Liver (tissue), 3 donors: ENCODE data around the gene MED31.

Source experiments
- ATF3 ChIP-seq: IDR thresholded peaks from 2 replicates; pipeline ENCODE4 v1.6.1; 2016; ENCODE audit warnings: antibody characterized with exemption
- CTCF ChIP-seq: fragments of 150-350 bp; IDR thresholded peaks from 2 replicates; pipeline ENCODE4 v1.5.1; 2017; ENCODE audit warnings: improper control_type of control experiment, low read depth, low read length; ENCODE audit not compliant: missing input control
- EGR1 ChIP-seq, 2 donors: IDR thresholded peaks; 2 replicates each; pipeline ENCODE4 v1.6.1; 2016 to 2018; ENCODE audit warnings: antibody characterized with exemption in 2 of 2, low read depth in 2 of 2
- FOXA1 ChIP-seq: IDR thresholded peaks from 2 replicates; pipeline ENCODE4 v1.6.1; 2016; ENCODE audit warnings: antibody characterized with exemption
- GABPA ChIP-seq, 2 donors: IDR thresholded peaks in 1 of 2; conservative IDR thresholded peaks in 1 of 2; 2 replicates each; pipeline ENCODE4 v1.6.1; 2016; ENCODE audit warnings: antibody characterized with exemption in 2 of 2, mild to moderate bottlenecking in 1 of 2, moderate library complexity in 1 of 2
- JUND ChIP-seq, 2 donors: IDR thresholded peaks; 2 replicates each; pipeline ENCODE4 v1.6.1; 2016; ENCODE audit warnings: antibody characterized with exemption in 2 of 2
- MAX ChIP-seq: IDR thresholded peaks from 2 replicates; pipeline ENCODE4 v1.6.1; 2016; ENCODE audit warnings: antibody characterized with exemption
- NR2F2 ChIP-seq: IDR thresholded peaks from 2 replicates; pipeline ENCODE4 v1.6.1; 2016; ENCODE audit warnings: antibody characterized with exemption
- RAD21 ChIP-seq, 2 donors: IDR thresholded peaks; 2 replicates each; pipeline ENCODE4 v1.6.1; 2016; ENCODE audit warnings: antibody characterized with exemption in 2 of 2, mild to moderate bottlenecking in 2 of 2
- RXRA ChIP-seq, 2 donors: IDR thresholded peaks; 2 replicates each; pipeline ENCODE4 v1.6.1; 2017 to 2018; ENCODE audit warnings: antibody characterized with exemption in 2 of 2, mild to moderate bottlenecking in 1 of 2
- SP1 ChIP-seq: IDR thresholded peaks from 2 replicates; pipeline ENCODE4 v1.6.1; 2018; ENCODE audit warnings: antibody characterized with exemption, mild to moderate bottlenecking
- TAF1 ChIP-seq: conservative IDR thresholded peaks from 2 replicates; pipeline ENCODE4 v1.6.1; 2016; ENCODE audit warnings: antibody characterized with exemption, mild to moderate bottlenecking
- YY1 ChIP-seq: IDR thresholded peaks from 2 replicates; pipeline ENCODE4 v1.6.1; 2016; ENCODE audit warnings: antibody characterized with exemption, mild to moderate bottlenecking
- TF ChIP-seq, protein P1 (sequence below): IDR thresholded peaks from 2 replicates; pipeline ENCODE4 v1.6.1; 2016; ENCODE audit warnings: antibody characterized with exemption, mild to moderate bottlenecking
- donor health status: healthy.
- donor health status: healthy.

DNA sequence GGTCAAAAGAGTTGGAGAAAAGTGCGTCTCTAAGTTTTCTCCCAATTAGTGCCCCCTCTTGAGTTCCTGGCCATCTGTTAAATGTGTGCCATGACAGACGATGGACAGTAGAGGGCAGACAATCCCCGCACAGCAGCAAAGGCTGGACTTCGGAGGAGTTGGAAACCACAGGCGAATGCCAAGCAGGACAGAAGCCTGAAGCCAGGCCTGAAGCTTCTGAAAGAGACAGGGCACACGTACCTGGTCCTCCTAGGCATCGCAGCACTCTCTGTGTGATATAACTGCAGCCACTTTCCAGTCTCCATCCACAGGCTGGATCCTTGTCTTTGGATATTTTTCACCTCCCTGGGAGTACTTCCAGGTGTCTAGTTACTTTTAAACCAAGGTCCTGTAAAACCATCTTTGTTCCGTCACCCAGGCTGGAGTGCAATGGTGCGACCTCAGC lies 14.7 kb upstream of the MED31 start:
- peak; percentile 94 for TF ChIP-seq CTCF
- TF ChIP-seq GABPA (IDR thresholded peaks at IDR 0.05 in 1 of 2, conservative IDR thresholded peaks at IDR 0.05 in 1 of 2): no peak
- peak; percentile 99 for TF ChIP-seq RAD21 (IDR thresholded peaks at IDR 0.05)
- no peak for TF ChIP-seq MAX
- no peak for TF ChIP-seq JUND (IDR thresholded peaks at IDR 0.05)
- TF ChIP-seq FOXA1: no peak
- no peak for TF ChIP-seq EGR1 (IDR thresholded peaks at IDR 0.05; ENCODE audit: low read depth in 2 of 2)
- TF ChIP-seq TAF1: no peak
- no peak for TF ChIP-seq NR2F2
- TF ChIP-seq, protein P1, sequence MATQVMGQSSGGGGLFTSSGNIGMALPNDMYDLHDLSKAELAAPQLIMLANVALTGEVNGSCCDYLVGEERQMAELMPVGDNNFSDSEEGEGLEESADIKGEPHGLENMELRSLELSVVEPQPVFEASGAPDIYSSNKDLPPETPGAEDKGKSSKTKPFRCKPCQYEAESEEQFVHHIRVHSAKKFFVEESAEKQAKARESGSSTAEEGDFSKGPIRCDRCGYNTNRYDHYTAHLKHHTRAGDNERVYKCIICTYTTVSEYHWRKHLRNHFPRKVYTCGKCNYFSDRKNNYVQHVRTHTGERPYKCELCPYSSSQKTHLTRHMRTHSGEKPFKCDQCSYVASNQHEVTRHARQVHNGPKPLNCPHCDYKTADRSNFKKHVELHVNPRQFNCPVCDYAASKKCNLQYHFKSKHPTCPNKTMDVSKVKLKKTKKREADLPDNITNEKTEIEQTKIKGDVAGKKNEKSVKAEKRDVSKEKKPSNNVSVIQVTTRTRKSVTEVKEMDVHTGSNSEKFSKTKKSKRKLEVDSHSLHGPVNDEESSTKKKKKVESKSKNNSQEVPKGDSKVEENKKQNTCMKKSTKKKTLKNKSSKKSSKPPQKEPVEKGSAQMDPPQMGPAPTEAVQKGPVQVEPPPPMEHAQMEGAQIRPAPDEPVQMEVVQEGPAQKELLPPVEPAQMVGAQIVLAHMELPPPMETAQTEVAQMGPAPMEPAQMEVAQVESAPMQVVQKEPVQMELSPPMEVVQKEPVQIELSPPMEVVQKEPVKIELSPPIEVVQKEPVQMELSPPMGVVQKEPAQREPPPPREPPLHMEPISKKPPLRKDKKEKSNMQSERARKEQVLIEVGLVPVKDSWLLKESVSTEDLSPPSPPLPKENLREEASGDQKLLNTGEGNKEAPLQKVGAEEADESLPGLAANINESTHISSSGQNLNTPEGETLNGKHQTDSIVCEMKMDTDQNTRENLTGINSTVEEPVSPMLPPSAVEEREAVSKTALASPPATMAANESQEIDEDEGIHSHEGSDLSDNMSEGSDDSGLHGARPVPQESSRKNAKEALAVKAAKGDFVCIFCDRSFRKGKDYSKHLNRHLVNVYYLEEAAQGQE: no peak
- no peak for TF ChIP-seq SP1
- TF ChIP-seq YY1: no peak
- no peak for TF ChIP-seq ATF3
- TF ChIP-seq RXRA (IDR thresholded peaks at IDR 0.05): no peak
